Smooth muscle cell (in vitro differentiated cells): Measurements from ENCODE around the gene NEDD8. TPM values are rescaled to one million over a fixed set of nuclear protein-coding genes. Genes with fewer than 3 reads are reported as not detected.
A peak's percentile ranks its signal among the peaks of the same experiment; 100 is the strongest.

Source experiments
- DNase-seq: peaks from one replicate; lab custom pipeline; 2025; ENCODE audit not compliant: unreplicated experiment; lab: John Stamatoyannopoulos, UW
- H2AFZ ChIP-seq: fragments of 200-600 bp; sonication (generic); 2 replicates; pipeline ENCODE4 v1.6.0; 2016; ENCODE audit warnings: antibody characterized with exemption, low read depth, mild to moderate bottlenecking
- H3F3A ChIP-seq: fragments of 200-600 bp; sonication (generic); 2 replicates; pipeline ENCODE4 v1.6.0; 2017; ENCODE audit warnings: antibody characterized with exemption, low read depth
- H3K27ac ChIP-seq: fragments of 200-600 bp; sonication (generic); 2 replicates; pipeline ENCODE4 v1.5.1; 2016; ENCODE audit warnings: low read depth, mild to moderate bottlenecking
- H3K27me3 ChIP-seq: fragments of 200-600 bp; sonication (generic); 2 replicates; pipeline ENCODE4 v1.6.1; 2016; ENCODE audit warnings: low read depth, mild to moderate bottlenecking
- H3K36me3 ChIP-seq: fragments of 200-600 bp; sonication (generic); 2 replicates; pipeline ENCODE4 v1.5.1; 2016; ENCODE audit warnings: low read depth
- H3K4me1 ChIP-seq: fragments of 200-600 bp; sonication (generic); 2 replicates; pipeline ENCODE4 v1.5.1; 2016; ENCODE audit warnings: low read depth
- H3K4me2 ChIP-seq: fragments of 200-600 bp; sonication (generic); 2 replicates; pipeline ENCODE4 v1.6.0; 2016; ENCODE audit warnings: mild to moderate bottlenecking
- H3K4me3 ChIP-seq: fragments of 200-600 bp; sonication (generic); 2 replicates; pipeline ENCODE4 v1.5.1; 2016; ENCODE audit warnings: mild to moderate bottlenecking
- H3K79me2 ChIP-seq: fragments of 200-600 bp; sonication (generic); 2 replicates; pipeline ENCODE4 v1.6.0; 2016; ENCODE audit warnings: low read depth, mild to moderate bottlenecking
- H3K9ac ChIP-seq: fragments of 200-600 bp; sonication (generic); 2 replicates; pipeline ENCODE4 v1.6.0; 2016; ENCODE audit warnings: low read depth
- H3K9me3 ChIP-seq: fragments of 200-600 bp; sonication (generic); replicated peaks from 2 replicates; pipeline ENCODE4 v1.5.1; 2016; ENCODE audit warnings: low read depth
- H4K20me1 ChIP-seq: fragments of 200-600 bp; sonication (generic); 2 replicates; pipeline ENCODE4 v1.6.0; 2016; ENCODE audit warnings: low read depth
- WGBS: methylation state at CpG from one replicate; pipeline ENCODE4 v1.1.7; 2016; ENCODE audit warnings: low lambda C conversion rate; 5-methylcytosine and 5-hydroxymethylcytosine counted together
- polyA plus RNA-seq: library from polyadenylated mRNA; unstranded; fragments of >200 nt; fragmentation: Nextera tagmentation; extraction: Ambion mirVana; gene quantifications from 2 replicates; pipeline ENCODE4 v1.2.1, GENCODE V29; 2016
- total RNA-seq: library from RNA; depleted of rRNA; stranded (reverse); fragments of >200 nt; gene quantifications from 2 replicates; pipeline ENCODE4 v1.2.3, GENCODE V29; 2014
- TF ChIP-seq, protein P1 (sequence below): fragments of 200-600 bp; sonication (generic); IDR thresholded peaks from 2 replicates; pipeline ENCODE4 v1.5.1; 2017; ENCODE audit warnings: borderline replicate concordance, mild to moderate bottlenecking, antibody characterized with exemption; ENCODE audit not compliant: insufficient read depth, poor library complexity, severe bottlenecking

NEDD8 gene
- total and polyA plus RNA-seq, 2 experiments from 2014 or later: 211 to 375 TPM

DNA sequence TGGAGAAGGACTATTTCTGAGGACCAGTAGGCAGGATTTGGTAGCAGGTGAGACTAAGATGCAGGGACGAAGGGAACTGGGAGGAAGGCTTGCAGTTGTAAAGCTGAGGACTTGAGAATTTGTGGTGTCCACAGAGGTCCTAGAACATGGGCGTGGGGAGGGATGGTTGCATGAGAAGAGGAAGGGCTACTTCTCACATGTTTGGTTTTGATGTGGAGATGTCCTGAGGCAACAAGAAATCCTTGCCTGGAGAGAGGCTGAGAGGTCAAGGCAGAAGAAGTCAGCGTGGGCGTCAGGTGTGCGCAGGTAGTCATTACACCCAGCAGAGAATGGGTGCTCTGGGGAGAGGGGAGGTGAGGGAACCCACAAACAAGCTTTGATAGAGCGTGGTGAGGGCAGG, 44.9 kb upstream of the NEDD8 start:
- WGBS: 95% methylated on average over 6 of the region's 6 CpGs
- no peak for DNase-seq
- Histone ChIP-seq H3K4me2 (no peak overlapping the region), H3F3A (no peaks in the 10 kb centered on the region), H4K20me1 (no peaks in the 10 kb centered on the region), H3K4me3 (no peak overlapping the region), H3K79me2 (no peaks in the 10 kb centered on the region), H3K4me1 (no peaks in the 10 kb centered on the region), H3K27me3 (no peaks in the 10 kb centered on the region), H3K36me3 (no peaks in the 10 kb centered on the region), H3K9ac (no peak overlapping the region), H2AFZ (no peak overlapping the region), H3K9me3 (no peaks in the 10 kb centered on the region), H3K27ac (no peak overlapping the region)
- TF ChIP-seq, protein P1, sequence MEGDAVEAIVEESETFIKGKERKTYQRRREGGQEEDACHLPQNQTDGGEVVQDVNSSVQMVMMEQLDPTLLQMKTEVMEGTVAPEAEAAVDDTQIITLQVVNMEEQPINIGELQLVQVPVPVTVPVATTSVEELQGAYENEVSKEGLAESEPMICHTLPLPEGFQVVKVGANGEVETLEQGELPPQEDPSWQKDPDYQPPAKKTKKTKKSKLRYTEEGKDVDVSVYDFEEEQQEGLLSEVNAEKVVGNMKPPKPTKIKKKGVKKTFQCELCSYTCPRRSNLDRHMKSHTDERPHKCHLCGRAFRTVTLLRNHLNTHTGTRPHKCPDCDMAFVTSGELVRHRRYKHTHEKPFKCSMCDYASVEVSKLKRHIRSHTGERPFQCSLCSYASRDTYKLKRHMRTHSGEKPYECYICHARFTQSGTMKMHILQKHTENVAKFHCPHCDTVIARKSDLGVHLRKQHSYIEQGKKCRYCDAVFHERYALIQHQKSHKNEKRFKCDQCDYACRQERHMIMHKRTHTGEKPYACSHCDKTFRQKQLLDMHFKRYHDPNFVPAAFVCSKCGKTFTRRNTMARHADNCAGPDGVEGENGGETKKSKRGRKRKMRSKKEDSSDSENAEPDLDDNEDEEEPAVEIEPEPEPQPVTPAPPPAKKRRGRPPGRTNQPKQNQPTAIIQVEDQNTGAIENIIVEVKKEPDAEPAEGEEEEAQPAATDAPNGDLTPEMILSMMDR: no peak

DNA sequence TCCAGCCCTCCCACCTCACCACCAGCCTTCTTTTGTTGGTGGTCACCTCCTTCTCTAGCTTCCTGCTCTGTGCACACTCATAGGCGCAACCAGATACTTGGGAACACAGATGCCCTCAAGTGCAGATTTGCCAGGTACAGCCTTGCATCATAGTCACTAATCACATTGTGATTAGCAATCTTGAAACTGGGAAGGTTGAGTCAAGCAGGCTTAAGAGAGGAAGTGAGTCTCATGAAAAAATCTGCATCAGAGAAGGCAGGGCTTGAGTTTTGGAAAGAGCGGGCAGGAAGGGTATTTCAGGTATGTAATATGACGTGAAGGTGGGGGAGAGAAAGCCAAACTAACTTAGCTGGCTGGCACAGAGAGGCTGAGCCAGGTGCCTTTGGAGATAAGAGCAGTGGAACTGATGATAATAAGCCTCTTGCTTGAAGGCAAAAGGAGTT, 42.0 kb upstream of the NEDD8 start:
- Histone ChIP-seq H3K4me1 (no peaks in the 10 kb centered on the region), H3F3A (no peaks in the 10 kb centered on the region), H3K79me2 (no peaks in the 10 kb centered on the region), H2AFZ (no peak overlapping the region), H3K4me3 (no peak overlapping the region), H3K9me3 (no peaks in the 10 kb centered on the region), H3K27me3 (no peaks in the 10 kb centered on the region), H3K27ac (peak overlapping the region; percentile 35), H4K20me1 (no peaks in the 10 kb centered on the region), H3K4me2 (no peak overlapping the region), H3K36me3 (no peaks in the 10 kb centered on the region), H3K9ac (no peak overlapping the region)
- 73% methylated on average over 3 of the region's 3 CpGs for WGBS
- DNase-seq: no peak
- TF ChIP-seq, protein P1: no peak

DNA sequence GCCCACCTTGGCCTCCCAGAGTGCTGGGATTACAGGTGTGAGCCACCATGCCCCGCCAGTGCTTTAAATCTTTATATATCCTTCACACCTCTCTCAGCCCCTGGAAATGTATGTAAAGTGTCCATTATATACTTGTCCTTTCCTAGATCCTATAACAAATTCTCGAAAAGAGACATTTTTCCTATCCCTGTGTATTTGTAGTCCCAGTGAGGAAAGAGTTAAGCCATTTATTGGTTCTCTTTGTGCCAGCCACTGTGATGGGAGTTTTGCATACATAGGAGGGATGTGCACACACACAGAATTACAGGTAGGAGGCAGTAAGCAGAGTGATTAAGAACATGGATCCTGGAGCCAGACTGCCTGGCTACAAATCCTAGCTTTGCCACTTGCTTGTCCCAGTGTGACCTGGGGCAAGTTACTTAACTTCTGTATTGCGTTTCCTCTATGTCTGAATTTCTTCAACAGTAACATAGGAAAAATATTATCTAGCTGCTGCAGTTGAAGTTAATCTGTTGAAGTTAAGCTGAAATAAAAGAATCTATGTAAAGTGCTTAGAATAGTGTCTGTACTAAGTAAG, 41.3 kb upstream of the NEDD8 start:
- DNase-seq: no peak
- Histone ChIP-seq H4K20me1 (no peaks in the 10 kb centered on the region), H3F3A (no peaks in the 10 kb centered on the region), H3K4me1 (no peaks in the 10 kb centered on the region), H3K9ac (no peak overlapping the region), H3K27me3 (no peaks in the 10 kb centered on the region), H3K9me3 (no peaks in the 10 kb centered on the region), H3K36me3 (no peaks in the 10 kb centered on the region), H3K79me2 (no peaks in the 10 kb centered on the region), H3K4me3 (no peak overlapping the region), H3K4me2 (no peak overlapping the region), H3K27ac (no peak overlapping the region), H2AFZ (no peak overlapping the region)
- WGBS: 60% methylated on average over 3 of the region's 3 CpGs
- TF ChIP-seq, protein P1: no peak

DNA sequence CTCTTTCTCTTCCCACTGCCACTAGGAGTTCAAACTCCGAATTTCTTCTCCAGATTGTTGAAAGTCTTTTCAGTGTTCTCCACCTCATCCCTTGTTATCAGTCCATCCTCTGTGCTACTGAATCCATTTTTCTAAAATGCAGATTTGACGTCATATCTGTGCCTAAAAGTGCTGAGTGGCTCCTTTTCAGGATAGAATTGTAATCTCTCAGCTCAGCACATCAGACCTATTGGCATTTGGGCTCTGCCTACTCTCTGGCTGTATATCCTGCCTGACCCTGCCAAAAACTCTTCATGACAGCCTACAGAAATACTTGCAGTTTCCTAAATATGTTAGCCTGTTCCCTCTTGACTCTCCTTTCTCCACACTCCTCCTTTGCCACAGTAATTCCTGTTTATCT, 40.3 kb upstream of the NEDD8 start:
- no peaks in the 10 kb centered on the region for H3K9me3 ChIP-seq

More for the DNA sequence above, 40.3 kb upstream of the NEDD8 start:
- no peak overlapping the region for H3K9ac ChIP-seq
- TF ChIP-seq, protein P1: no peak
- no peak overlapping the region for H3K4me3 ChIP-seq
- no peak overlapping the region for H3K4me2 ChIP-seq
- no peaks in the 10 kb centered on the region for H4K20me1 ChIP-seq
- H3K27ac ChIP-seq: no peak overlapping the region
- no peaks in the 10 kb centered on the region for H3K36me3 ChIP-seq
- no peak overlapping the region for H2AFZ ChIP-seq
- WGBS: 90% methylated on average over 2 of the region's 2 CpGs
- H3K27me3 ChIP-seq: no peaks in the 10 kb centered on the region
- no peaks in the 10 kb centered on the region for H3K4me1 ChIP-seq
- DNase-seq: no peak
- H3F3A ChIP-seq: no peaks in the 10 kb centered on the region
- H3K79me2 ChIP-seq: no peaks in the 10 kb centered on the region
